Testis (tissue), 3 donors: ENCODE measurements around the gene GNB1L. TPM values are rescaled to one million over a fixed set of nuclear protein-coding genes. Genes with fewer than 3 reads are reported as not detected.

Experiments used
- DNase-seq: peaks from one replicate; pipeline ENCODE4 v3.0.0-alpha.2; 2019
- H3K27ac ChIP-seq, 2 donors: fragments of 200-600 bp; sonication (generic); one replicate each; pipeline ENCODE4 v1.5.1; 2019
- H3K27me3 ChIP-seq: fragments of 200-600 bp; sonication (generic); one replicate; pipeline ENCODE4 v1.5.1; 2019
- H3K36me3 ChIP-seq: fragments of 200-600 bp; sonication (generic); one replicate; pipeline ENCODE4 v1.5.1; 2017; ENCODE audit warnings: low read depth; ENCODE audit errors: missing control alignments
- H3K4me1 ChIP-seq: fragments of 200-600 bp; sonication (generic); one replicate; pipeline ENCODE4 v1.5.1; 2019
- H3K4me3 ChIP-seq, 2 donors: fragments of 200-600 bp; sonication (generic); one replicate each; pipeline ENCODE4 v1.5.1; 2017 to 2019
- H3K9me3 ChIP-seq: fragments of 200-600 bp; sonication (generic); one replicate; pipeline ENCODE4 v1.5.1; 2017
- CTCF ChIP-seq, 3 experiments: fragments of 450-650 bp in 2 of 3; fragments of 200-600 bp in 1 of 3; sonication (generic) in 1 of 3; IDR thresholded peaks; one replicate each; pipeline ENCODE4 v1.5.1; 2016 to 2019; ENCODE audit warnings: antibody characterized with exemption in 3 of 3, mild to moderate bottlenecking in 2 of 3, moderate library complexity in 1 of 3
- POLR2A ChIP-seq: fragments of 450-650 bp; IDR thresholded peaks from one replicate; pipeline ENCODE4 v1.6.1; 2017; ENCODE audit warnings: antibody characterized with exemption, mild to moderate bottlenecking, moderate library complexity
- WGBS, 2 donors: methylation state at CpG; one replicate each; pipeline ENCODE4 v1.1.5; 2018; 5-methylcytosine and 5-hydroxymethylcytosine counted together
- intact Hi-C: fragments of 100-400 bp; cut with DNase I; formaldehyde crosslinking; loops from one replicate; pipeline ENCODE4 v1.15.1; 2023; ENCODE audit warnings: low total_unique reads
- polyA plus RNA-seq: library from polyadenylated mRNA; stranded (reverse); fragments of 350-450 nt; fragmentation: Illumina TruSeq; extraction: RNeasy Lipid Tissue Mini Kit (QIAGEN cat#74804); gene quantifications from one replicate; pipeline ENCODE4 v1.2.3, GENCODE V29; 2014; ENCODE audit warnings: low read depth, low replicate concordance; ENCODE audit not compliant: insufficient read depth
- total RNA-seq, 2 donors: library from RNA; depleted of rRNA; stranded (reverse); fragments of >200 nt; gene quantifications; one replicate each; pipeline ENCODE4 v1.2.3, GENCODE V29; 2016

GNB1L gene
- total and polyA plus RNA-seq, 3 donors from 2014 or later: 5.5 to 6.9 (median 6.0) TPM

- 91 to 92% methylated on average over 16 of the region's 16 CpGs for WGBS, 2 donors
- TF ChIP-seq CTCF (IDR thresholded peaks at IDR 0.05) (no peak), POLR2A (no peak)
- Histone ChIP-seq H3K27ac (no peak overlapping the region), H3K36me3 (no peaks in the 10 kb centered on the region), H3K27me3 (no peaks in the 10 kb centered on the region), H3K4me3 (no peak overlapping the region), H3K4me1 (peaks cover 17% of the 10 kb centered on the region), H3K9me3 (no peaks in the 10 kb centered on the region)
- intact Hi-C loops: no loop called here
- peak; percentile 1 for DNase-seq
These were observed 38.8 kb downstream of the GNB1L start for GRCh38 chr22:19815823-19816290.

- DNase-seq: no peak
- Histone ChIP-seq H3K9me3 (no peaks in the 10 kb centered on the region), H3K4me3 (no peak overlapping the region), H3K4me1 (peaks cover 23% of the 10 kb centered on the region), H3K36me3 (no peaks in the 10 kb centered on the region), H3K27me3 (no peaks in the 10 kb centered on the region), H3K27ac (no peak overlapping the region)
- WGBS, 2 donors: 92% methylated on average over 16 to 18 of the region's 18 CpGs
- intact Hi-C loops: no loop called here
- TF ChIP-seq CTCF (IDR thresholded peaks at IDR 0.05) (no peak), POLR2A (no peak)
These were observed 39.4 kb downstream of the GNB1L start for GRCh38 chr22:19815093-19815822.

GRCh38 chr22:19814428-19814827, 40.2 kb downstream of the GNB1L start:
- DNase-seq: no peak
- H3K27me3 ChIP-seq: no peaks in the 10 kb centered on the region
- H3K4me1 ChIP-seq: peaks cover 28% of the 10 kb centered on the region
- WGBS, 2 donors: 92 to 100% methylated on average over 3 to 5 of the region's 5 CpGs
- H3K36me3 ChIP-seq: no peaks in the 10 kb centered on the region
- intact Hi-C loops: no loop called here
- TF ChIP-seq CTCF (IDR thresholded peaks at IDR 0.05): no peak
- TF ChIP-seq POLR2A: no peak
- no peak overlapping the region for H3K27ac ChIP-seq
- H3K9me3 ChIP-seq: no peaks in the 10 kb centered on the region
- H3K4me3 ChIP-seq: no peak overlapping the region

- H3K36me3 ChIP-seq: no peaks in the 10 kb centered on the region
- H3K9me3 ChIP-seq: no peaks in the 10 kb centered on the region
- H3K4me1 ChIP-seq: peaks cover 28% of the 10 kb centered on the region
- no peaks in the 10 kb centered on the region for H3K27me3 ChIP-seq
- DNase-seq: peak; percentile 10
- H3K27ac ChIP-seq: no peak overlapping the region
- intact Hi-C loops: no loop called here
- WGBS, 2 donors: 91 to 97% methylated on average over 11 of the region's 11 CpGs
- H3K4me3 ChIP-seq: no peak overlapping the region
- no peak for TF ChIP-seq CTCF (IDR thresholded peaks at IDR 0.05)
- TF ChIP-seq POLR2A: no peak
These were observed 41.8 kb downstream of the GNB1L start for GRCh38 chr22:19812910-19813309.
